GM18505 (cell line): Measurements from ENCODE around the gene CNIH3.
"Not testable (repeated sequence)": the region's sequence is repeated elsewhere in the genome, so short reads cannot be mapped to it uniquely, and the experiment has no call there.

Experiments used
- ATAC-seq: cut with Tn5 transposase; IDR thresholded peaks from one replicate; pipeline ENCODE4 v1.9.1; 2021; ENCODE audit not compliant: unreplicated experiment
- POLR2A ChIP-seq: IDR thresholded peaks from 4 replicates; pipeline ENCODE4 v1.6.1; 2011; ENCODE audit warnings: borderline replicate concordance; ENCODE audit not compliant: insufficient read depth, insufficient read length; ENCODE audit errors: extremely low read depth

Gene CNIH3

GRCh38 chr1:224694969-224695368 is 78.9 kb downstream of the CNIH3 start:
- no peak for TF ChIP-seq POLR2A
- ATAC-seq = no peak

GRCh38 chr1:224696021-224696420 is 79.9 kb downstream of the CNIH3 start:
- no peak for ATAC-seq
- no peak for TF ChIP-seq POLR2A

DNA sequence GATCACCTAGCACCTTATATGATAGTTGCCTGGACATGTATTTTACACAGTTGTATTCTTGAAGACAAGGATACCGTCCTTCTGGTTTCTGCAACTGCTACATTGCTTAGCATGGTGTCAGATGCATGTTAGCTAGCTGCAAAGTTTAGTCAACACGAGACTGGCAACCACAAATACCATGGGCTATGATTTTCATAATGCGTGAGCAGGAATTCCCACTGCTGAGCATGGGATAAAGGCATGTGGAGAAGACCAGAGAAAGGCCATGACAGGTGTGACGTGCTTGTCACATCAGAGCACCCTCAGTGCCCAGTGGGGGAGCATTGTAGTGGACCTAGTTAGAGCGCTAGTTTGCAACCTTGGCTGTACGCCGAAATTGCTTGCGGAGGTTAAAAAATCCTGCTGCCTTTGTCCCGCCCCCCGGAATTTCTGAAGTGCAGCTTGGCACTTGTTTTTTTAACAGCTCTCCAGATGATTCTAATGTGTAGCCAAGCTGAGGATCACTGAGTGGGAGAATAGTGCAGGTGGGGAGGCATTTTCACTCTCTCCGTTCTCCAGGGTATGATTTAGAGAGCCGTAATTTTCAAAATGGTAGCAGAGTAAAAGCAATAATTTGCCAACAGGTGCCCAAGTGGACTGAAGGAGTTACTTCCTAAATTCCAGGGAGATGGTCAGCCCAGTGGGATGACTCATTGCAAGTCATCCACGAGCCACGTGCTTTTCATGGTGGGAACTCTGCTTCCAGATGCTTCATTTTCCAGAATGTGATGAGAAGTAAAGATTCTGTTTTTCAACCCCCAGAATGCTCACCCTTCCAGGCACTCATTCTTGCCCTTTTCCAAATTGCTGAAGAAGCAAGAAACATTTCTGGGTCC is 81.0 kb downstream of the CNIH3 start:
- no peak for ATAC-seq

GRCh38 chr1:224698015-224698451 is 81.9 kb downstream of the CNIH3 start:
- no peak for TF ChIP-seq POLR2A
- ATAC-seq = no peak

More for the DNA sequence above, 81.0 kb downstream of the CNIH3 start:
- no peak for TF ChIP-seq POLR2A

DNA sequence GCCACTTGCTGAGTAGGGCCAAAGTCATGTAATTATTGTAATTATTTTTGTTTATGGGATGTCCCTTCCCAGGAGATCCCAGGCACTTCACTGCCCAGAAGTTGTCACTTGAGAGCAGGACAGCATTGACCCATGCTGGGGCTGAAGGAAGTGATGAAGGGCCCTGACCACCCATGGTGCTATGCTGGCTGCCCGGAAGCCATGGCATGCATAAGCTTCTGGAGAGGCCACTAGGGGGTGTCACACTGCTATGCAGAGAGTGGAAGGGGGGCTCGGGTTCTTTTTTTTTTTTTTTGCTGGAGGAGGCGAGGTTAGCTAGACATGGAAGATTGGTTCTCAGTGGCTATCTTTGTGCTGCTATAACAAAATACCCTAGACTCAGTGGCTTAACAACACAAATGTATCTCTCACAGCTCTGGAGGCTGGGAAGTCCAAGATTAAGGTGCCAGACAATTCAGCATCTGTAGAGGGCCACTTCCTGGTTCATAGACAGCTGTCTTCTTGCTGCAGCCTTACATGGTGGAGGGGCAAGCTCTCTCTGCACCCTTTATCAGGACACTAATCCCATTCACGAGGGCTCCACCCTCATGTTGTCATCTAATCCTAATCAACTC is 84.9 kb downstream of the CNIH3 start:
- ATAC-seq = peak; percentile 63
- TF ChIP-seq POLR2A = no peak

DNA sequence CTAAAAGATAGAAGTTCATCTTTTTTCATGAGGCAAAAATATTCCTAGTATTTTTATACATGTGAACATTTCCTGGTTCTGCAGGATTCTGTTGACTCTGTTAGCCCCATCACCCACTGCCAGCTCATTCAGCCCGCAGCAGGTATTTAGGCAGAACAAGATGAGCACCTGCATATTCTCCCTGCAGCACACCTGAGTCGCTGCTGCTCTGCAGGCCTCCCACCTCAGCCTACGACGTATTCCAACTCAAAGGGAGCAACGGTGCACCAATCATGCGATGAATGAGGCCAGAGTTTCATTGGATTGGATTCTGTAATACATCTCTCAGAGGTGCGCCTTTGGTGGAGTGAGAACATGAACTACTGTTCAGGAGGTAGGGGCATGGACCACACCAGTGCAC is 87.6 kb downstream of the CNIH3 start:
- ATAC-seq = no peak
- TF ChIP-seq POLR2A = no peak

GRCh38 chr1:224704107-224704735 is 88.1 kb downstream of the CNIH3 start:
- ATAC-seq = no peak
- no peak for TF ChIP-seq POLR2A

GRCh38 chr1:224705578-224705977 is 89.5 kb downstream of the CNIH3 start:
- ATAC-seq = no peak

GRCh38 chr1:224707843-224708725 is 92.0 kb downstream of the CNIH3 start:
- no peak for TF ChIP-seq POLR2A
- ATAC-seq = no peak

More at GRCh38 chr1:224705578-224705977, 89.5 kb downstream of the CNIH3 start:
- TF ChIP-seq POLR2A = no peak

GRCh38 chr1:224710196-224710595 is 94.1 kb downstream of the CNIH3 start:
- no peak for ATAC-seq
- no peak for TF ChIP-seq POLR2A

- ATAC-seq = not testable (repeated sequence)
Observed at GRCh38 chr1:224711231-224711756, 95.2 kb downstream of the CNIH3 start.

GRCh38 chr1:224711876-224712275 is 95.8 kb downstream of the CNIH3 start:
- no peak for ATAC-seq
- TF ChIP-seq POLR2A = no peak

GRCh38 chr1:224713228-224713627 is 97.1 kb downstream of the CNIH3 start:
- TF ChIP-seq POLR2A = no peak
- ATAC-seq = no peak

- ATAC-seq = no peak
Observed at GRCh38 chr1:224714553-224714952, 98.4 kb downstream of the CNIH3 start.

More at GRCh38 chr1:224714553-224714952, 98.4 kb downstream of the CNIH3 start:
- no peak for TF ChIP-seq POLR2A
